Measurements from ENCODE around the gene NTRK2.

The NTRK2 gene

DNA sequence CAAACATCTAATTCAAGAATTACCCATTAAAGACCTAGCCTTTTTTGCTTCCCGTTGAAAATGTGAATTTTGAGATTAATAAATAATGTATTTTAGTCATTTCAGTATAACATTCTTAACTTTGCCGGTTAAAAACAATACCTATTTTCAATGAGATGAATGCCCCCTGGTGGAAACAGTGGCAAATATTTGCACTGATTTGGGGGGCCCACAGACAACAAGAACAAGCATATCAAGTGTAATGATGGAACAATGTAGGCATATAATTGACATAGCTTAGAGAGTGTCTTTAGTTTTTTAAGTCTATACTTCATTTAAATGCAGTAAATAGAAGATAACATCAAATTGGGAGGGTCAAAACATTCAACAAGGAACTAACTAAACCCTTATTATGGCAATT is 111.9 kb downstream of the NTRK2 start:
- no peak for DNase-seq (ENCODE audit: low read depth)

DNA sequence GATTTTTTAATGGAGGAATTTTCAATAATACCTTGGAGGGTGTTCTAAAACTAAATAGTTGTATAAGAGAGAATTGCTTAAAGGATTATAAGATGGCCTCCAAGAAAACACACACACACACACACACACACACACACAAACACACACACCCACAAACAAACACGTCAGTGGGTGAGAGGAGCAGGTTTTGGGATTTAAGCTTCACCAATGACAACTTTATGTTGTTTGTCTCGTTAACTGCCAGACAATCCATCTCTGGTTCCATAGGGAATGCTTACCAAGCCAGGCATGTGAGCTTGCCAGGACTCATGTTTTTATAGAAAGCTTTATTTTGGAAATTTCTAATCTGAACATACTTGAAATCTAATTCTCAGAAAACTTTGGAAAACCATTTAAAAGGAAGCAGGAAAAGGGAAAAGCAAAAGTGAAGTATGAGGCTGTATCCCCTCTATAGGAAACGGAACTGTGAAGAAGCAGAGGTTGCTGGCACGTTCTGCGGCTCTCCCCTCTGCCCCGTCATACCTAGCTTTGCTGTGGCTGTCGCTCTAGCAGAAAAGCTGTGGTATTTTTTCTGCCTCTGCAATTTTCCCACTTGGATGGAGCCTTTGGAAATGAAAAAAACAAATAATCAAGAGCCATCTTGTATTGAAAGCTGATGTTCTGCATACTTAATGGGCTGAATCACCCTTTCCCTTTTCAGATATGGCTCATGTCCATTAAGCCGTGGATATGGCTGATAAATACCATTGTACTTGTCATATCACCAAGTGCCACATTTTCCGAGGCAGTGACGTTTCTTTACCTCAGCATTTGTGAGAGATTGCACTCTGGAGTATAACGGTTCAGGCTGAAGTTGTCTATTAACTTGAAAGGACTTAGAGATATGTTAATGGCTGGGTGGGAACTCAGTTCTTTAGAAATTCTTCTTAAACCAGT is 112.7 kb downstream of the NTRK2 start:
- no peak for DNase-seq (ENCODE audit: low read depth)

DNA sequence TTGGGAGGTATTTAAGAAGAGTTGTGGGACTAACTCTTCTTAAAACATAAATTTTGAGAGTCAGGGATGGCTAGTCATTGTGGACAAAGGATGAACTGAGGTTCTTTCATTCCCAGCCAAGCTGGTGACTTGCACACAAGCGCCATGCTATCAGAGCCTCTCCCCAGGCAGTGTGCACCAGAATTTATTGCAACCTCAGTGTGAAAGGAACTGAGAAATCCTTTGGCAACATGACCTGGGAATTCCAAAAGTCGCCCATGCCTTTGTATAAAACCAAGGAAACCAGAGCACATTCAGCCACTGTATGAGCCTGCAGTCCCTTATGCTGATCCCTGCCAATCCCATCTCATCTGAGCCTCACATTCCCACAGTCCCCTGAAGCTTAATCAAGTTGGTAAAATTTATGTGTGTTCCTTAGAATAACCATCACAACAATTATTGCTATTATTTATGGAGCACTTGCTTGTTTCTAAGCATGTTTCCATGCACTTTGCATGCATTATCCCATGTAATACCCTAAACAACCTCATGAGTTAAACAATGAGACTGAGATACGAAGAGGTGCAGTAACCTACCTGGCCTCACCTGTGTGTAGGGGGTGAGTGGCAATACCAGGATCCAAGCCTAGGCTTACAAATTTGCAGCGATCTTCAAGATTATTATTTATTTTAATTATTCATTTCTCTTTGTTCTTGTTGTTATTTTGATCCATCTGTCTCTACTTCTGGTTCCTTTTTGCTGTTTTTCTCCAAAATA is 116.4 kb downstream of the NTRK2 start:
- DNase-seq (ENCODE audit: low read depth) = no peak

DNA sequence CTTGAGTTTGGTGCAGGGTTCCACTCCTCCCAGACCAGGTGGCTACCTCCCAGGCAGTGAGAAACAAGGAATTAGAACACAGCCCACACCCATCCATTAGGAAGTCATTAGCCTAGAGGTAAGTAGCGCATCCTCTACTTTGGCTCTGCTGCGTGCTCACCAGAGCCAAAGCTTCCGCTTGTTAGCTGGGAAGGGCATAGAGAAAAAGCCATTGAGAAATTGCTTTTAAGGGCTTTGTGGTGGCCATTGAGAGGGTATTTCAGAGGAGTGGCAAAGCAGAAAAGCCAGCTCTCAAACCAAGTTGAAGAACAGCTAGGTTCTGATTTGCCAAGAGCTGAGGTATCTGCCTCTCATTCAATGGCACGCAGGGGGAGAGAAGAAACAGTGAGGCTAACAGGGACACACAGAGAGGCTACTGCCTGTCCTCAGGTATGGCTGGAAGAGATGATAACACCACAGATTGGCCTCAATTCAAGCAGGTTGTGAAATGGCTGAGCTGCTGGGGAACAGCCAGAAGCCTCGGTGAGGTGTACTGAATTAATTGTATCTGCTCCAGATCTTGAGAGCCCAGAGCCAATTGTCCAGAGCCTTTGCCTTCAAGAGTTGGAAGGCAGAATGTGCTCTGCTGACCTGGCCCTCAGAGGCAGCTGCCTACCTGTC is 119.4 kb downstream of the NTRK2 start:
- no peak for DNase-seq (ENCODE audit: low read depth)

DNA sequence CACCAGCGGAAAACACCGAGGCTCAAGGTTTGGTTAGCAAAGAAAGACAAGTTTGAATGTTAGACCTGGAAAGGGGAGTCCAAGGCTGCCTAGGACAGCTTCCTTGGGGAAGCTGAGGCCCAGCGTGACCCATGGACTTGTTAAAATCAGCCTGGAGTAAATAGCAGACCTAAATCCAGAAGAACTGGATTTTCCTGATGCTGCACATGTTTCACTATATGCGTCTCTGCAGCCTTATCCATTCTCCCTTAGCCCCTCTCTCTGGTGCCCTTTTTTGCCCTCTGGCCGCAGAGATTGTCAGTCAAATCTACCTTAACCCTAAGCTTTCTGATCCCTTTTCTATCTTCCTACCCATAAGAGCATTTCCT is 119.9 kb downstream of the NTRK2 start:
- DNase-seq (ENCODE audit: low read depth) = no peak

DNA sequence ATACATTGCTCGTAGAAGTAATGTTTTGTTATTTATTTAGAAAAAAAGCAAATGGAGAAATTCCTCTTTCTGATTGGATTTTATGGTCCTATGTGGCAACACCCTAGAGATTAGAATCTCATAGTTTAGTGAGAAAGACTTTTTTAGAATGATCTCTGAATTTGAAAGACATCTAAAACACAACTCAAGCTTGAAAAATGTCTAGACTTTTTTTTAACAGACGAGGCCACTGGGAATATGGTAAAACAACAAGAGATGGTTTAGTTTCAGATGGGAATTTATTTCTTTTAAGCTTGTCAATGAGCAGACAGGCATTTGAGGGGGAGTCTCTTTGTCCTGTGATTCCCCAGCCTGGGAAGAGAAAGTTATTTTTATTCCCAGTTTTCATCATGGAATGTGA is 122.1 kb downstream of the NTRK2 start:
- no peak for DNase-seq (ENCODE audit: low read depth)

DNA sequence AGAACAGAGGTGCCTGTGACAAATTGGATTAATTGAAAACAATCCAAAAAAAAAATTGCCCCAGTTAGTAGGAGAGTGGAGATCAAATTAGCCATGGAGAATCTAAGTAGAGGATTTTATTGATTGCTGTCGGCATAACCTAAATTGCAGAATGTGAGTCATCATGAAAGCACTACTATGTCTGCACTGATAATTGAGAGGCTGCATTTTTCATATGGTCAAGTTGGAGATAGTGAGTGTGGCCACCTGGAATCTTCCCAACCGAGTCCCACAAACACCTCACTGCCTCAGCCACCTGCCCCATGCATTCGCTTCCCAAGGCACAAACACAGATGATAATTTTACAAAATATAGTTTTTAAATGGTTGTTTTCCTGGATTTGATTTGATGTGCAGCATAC is 123.7 kb downstream of the NTRK2 start:
- no peak for DNase-seq (ENCODE audit: low read depth)

DNA sequence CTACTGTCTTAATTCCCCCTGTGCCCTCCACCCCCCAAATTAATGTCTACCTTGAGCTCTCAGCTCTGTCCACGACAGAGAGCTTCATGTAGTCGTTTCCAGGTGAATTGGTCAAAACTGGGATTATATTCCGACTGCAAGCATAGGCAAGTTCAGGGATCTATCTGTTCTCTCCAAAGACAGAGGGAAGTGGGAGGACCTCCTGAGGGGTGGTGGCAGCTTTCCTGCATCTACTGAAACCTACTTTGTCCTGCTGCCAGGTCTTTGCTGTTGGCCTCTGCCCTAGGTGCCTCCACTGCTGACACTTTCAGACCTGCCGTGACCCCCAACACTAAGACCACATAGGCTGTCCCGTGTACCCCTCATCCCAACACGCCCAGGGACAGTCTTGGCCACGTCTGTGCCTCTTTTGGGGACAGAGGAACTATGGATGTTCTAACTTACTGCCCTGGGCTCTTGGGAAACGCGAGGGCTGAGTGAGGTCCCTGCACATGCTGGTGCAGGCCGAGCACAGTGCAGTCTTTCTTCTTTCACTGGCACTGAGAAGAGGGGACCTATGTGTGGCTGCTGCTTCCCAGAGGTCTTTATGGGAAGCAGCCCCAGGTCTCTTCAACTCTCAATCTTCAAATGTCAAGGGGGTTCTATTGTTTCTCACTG is 125.6 kb downstream of the NTRK2 start:
- no peak for DNase-seq (ENCODE audit: low read depth)

DNA sequence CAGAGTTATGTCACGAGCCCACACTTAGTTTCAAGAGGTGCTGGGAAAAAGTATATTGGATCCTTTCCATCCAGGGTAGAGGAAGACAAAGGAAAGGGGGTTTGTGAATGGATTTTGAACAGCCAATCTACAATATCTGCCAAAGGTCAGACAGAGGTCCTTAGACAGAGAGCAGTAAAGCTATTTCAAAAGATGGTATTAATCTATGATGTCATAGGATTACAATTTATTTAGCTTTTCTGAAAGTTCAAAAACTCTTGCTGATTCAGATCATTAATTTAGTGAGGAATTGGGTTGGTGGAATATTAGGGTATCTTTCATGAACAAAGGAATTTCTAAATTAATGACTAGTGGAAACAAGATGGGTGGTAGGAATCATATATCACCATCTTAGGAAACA is 126.9 kb downstream of the NTRK2 start:
- DNase-seq (ENCODE audit: low read depth) = no peak

DNA sequence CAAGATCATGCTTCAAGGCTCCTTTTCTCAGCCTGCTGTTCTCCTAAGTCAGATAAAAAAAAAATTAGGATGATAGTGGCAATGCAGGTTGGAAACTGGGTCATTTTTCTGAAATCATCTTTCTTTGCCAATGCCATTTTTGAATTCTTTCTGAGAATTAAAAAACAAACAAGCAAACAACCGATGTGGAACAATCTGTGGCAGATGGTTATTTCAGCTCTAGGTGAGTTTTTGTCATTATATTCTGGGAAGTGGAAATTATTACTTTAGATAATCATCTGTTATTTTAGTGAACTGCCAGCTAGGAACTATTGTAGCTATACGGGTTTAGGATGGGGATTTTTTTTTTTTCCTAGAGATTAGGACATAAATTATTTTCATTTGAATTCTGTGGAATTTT is 129.7 kb downstream of the NTRK2 start:
- no peak for DNase-seq (ENCODE audit: low read depth)

DNA sequence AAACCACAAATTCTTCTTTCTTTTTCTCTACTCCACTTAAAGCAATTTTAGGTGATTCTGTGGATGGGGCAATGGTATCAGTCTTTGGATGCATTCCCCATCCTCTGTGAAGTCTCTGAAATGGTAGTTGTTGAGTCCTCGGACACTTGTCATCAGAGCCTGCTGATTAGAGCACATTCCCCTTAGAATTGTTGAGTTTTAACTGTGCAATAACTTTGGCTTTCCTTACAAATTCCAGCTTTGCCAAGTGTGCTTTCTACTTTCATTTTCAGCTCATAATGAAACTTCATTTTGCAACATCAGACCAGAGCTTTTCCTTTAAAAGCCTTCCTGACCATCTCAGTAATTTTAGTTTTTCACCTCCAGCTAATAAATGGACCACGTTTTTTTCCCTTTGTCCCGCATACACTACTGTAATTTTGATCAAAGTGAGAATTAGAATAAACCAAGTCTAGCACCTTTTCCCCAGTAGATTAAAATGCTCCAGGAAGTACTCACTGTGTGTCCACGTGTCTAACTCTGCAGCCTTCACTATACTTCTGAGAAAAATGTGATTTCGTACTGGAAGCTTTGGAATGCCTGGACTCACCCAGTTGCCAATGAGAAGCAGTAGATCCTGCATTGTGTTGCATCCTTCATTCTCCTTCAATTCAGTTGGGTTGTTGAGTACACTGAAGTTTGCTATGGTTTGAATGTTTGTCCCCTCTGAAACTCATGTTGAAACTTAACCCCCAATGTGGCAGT is 135.6 kb downstream of the NTRK2 start:
- peak; percentile 9 for DNase-seq (ENCODE audit: low read depth)

DNA sequence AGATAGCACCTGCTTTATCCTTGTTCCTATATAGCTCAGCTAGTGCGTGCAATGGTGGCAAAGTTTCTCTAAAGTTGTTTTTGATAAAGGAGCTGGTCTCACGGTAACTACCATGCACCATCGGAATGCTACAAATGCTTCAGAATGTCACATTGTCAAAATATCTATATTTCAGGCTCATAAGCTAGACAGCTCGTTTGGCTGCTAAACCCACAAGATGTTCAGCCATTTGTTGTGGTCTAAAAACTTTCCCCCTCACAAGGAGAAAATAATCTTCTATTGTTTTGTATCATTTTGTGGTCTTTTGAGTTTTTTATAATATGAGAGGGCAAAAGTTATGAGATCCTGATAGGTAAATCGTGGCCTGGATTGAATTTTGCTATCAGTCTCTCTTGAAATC is 137.9 kb downstream of the NTRK2 start:
- DNase-seq (ENCODE audit: low read depth) = no peak

DNA sequence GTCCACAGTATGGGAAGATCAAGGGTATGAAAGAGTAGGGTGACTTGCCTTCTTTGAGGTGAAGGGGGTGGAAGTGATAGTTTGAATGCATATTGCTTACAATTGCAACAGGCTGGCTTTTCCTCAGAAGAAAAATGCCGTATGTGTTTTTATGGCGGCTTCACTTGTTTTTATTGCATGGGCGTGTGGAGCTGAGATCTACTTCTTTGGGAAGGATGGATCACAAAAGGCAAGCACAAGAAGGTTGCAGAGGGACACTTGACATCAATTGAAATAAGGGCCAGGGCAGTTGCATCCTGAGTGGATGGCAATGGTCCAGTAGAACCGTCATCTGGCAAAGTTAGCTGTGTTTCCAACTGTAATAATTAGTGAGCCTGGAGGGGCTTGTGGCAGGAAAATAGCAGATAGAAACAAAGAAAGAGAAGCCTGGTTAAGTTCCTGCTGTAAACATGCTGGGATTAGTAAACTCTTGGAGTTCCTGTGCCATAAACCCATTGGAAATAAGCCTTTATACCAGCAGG is 138.4 kb downstream of the NTRK2 start:
- DNase-seq (ENCODE audit: low read depth) = no peak

DNA sequence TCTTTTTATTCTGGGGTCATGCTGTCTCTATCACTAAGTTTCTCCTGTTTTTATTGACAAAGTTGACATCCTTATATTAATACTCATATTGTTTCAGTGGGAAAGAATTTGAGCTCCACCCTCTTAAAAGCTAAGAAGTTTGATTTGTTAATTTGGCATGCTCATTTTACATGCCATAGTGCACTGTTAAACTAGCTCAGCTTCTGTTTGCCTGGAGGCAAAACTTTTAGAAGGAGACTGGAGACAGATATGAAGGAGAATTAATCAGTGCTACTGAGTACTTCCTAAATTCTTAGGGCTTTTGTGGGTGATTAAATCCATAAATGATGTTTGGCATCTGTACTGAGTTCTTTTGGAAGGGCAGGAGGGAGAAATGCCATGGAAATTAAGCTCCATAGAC is 138.9 kb downstream of the NTRK2 start:
- DNase-seq (ENCODE audit: low read depth) = no peak

DNA sequence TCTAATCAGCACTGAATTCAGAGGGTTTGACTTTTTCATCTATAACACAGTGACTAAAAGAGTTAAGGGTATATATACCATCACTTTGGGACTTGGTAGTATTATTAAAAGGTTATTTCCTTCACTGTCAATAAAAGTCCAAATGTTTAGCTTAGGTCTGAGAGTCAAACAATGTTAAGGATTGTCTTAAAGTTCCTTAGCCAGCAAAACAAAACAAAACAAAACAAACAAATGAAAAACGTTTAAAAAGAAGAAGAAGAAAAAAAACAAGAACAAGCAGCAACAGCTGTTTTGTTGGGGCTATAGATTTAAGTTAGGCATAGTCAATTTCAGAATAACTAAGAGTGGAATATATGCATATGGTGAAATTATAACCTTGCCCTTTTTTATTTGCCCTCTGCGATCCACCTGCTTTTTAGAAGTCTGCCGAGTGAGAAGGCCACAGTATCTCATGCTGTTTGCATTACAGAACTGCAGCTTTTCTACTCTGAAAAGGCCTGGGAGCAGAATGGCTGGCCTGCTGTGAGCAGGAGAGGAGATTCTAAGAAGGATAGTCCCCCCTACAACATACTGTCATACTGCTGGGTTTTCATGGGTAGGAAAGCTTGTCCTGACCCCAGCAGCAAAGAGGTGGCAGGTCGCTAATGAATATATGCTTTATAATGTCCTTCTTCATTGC is 141.7 kb downstream of the NTRK2 start:
- no peak for DNase-seq (ENCODE audit: low read depth)

DNA sequence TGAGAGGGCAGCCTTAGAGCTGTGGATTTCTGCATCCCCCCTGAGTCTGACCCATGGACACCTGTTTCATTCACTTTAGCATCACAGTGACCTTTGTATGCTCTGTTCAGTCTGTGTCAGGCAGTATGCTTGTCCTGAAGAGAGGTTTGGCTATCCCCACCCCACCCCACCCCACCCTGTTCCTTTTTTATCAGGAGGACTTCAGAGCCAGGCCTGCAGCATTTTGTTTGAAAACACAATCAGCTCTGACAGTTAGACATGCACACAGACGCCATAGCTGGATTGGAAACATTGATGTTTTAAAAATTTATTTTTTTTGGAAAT is 142.2 kb downstream of the NTRK2 start:
- no peak for DNase-seq (ENCODE audit: low read depth)

DNA sequence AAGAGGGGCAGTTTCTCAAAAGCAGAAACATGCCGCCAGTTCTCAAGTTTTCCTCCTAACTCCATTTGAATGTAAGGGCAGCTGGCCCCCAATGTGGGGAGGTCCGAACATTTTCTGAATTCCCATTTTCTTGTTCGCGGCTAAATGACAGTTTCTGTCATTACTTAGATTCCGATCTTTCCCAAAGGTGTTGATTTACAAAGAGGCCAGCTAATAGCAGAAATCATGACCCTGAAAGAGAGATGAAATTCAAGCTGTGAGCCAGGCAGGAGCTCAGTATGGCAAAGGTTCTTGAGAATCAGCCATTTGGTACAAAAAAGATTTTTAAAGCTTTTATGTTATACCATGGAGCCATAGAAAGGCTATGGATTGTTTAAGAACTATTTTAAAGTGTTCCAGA is 142.8 kb downstream of the NTRK2 start:
- no peak for DNase-seq (ENCODE audit: low read depth)

DNA sequence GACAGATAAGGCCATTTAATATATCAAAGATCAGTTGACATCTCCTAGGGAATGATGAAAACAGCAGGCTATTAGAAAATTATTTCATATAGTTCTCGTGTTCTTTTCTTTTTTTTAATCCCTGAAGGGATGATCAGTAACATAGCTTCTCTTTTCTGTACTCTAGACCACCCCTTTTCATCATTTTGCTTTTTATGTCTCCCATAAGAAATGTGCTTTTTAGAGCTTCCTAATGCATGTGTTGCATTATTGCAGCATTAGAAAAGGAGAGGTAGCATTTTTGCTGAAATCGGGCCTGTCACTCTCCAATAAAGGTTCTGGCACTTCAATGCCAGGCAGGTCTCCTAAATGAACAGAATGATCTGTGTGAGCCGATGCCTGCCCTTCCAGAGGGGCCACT is 143.3 kb downstream of the NTRK2 start:
- no peak for DNase-seq (ENCODE audit: low read depth)

DNA sequence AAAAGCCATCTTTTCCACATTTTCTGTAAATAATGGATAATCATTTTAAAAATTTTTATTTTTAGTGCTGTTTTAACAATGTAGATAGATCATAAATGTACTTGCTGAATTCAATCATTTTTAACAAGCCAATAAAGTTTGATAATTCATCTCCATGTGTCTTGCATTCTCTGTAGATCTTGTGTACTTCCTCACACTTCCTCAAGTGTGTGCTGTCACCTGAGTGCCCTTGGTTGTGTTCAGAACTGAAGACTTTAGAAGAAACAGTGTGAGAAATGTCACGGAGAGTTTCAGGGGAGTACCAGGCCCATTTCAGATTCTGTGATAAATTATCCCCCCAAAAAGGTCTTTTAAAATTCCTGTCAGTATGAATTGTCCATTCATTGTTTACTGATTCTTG is 146.0 kb downstream of the NTRK2 start:
- DNase-seq (ENCODE audit: low read depth) = no peak

DNA sequence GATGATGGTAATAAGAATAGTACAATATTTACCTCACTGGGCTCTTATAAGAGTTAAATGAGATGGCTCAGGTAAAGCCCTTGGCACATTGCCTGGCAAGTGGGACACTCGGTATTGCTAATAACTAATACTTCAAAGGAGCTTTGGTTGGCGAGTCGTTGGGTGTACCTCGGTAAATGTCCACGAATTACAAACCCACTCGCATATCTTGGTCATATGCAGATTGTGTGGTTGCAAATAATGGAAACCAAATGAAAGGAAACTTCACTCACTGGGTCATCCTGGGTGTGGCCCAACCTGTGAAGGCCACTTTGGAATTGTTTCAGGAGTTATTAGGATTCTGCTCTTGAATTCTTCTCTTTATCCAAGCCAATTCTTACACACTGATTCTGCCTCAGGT is 147.5 kb downstream of the NTRK2 start:
- no peak for DNase-seq (ENCODE audit: low read depth)

DNA sequence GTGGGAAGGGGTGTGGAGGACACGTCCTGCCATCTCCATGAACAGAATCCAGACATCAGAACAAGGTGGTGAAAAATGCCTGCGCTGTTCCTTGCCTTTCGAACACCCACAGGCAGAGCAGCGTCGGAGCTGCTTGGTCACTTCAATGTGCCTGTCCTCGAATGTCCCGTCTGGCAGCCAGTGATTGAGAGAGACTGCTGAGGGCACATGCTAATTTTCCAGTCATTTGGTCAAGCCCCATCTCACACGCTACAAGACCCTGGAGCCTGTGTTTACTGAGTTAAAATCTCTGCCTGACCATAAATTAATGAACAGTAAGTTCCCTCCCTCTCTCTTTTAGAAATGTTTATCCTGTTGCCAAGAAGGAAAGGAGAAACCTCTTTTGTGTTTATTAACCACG is 149.3 kb downstream of the NTRK2 start:
- no peak for DNase-seq (ENCODE audit: low read depth)

Data from fibroblast of gingiva (primary cell).